LNCaP clone FGC (cell line): ENCODE data around the gene KLRF2.

Experiments
- DNase-seq: peaks from one replicate; pipeline ENCODE4 v3.0.0-alpha.2; 2011; ENCODE audit warnings: low read depth
- H3K4me3 ChIP-seq: 2 replicates; pipeline ENCODE4 v1.5.1; 2011; ENCODE audit warnings: mild to moderate bottlenecking, low read depth, low read length, control low read depth
- CTCF ChIP-seq: IDR thresholded peaks from 2 replicates; pipeline ENCODE4 v1.5.1; 2012; ENCODE audit warnings: mild to moderate bottlenecking; ENCODE audit not compliant: control insufficient read depth, insufficient read depth; ENCODE audit errors: extremely low read depth

Gene KLRF2

GRCh38 chr12:9931245-9931644, 50.0 kb downstream of the KLRF2 start:
- no peak for DNase-seq
- H3K4me3 ChIP-seq, result no peak overlapping the region
- TF ChIP-seq CTCF, result no peak

GRCh38 chr12:9932270-9932669, 51.0 kb downstream of the KLRF2 start, which contains the start of gene CLEC2A:
Gene CLEC2A, minus strand, starts transcription at chr12:9932370. Its CDS starts 41 bp downstream, at chr12:9932329.
- DNase-seq, result no peak
- TF ChIP-seq CTCF, result no peak
- no peak within 1 kb of the TSS for H3K4me3 ChIP-seq

- H3K4me3 ChIP-seq, result no peak overlapping the region
- TF ChIP-seq CTCF, result no peak
- no peak for DNase-seq
These were observed 52.7 kb downstream of the KLRF2 start for GRCh38 chr12:9933958-9934357.

GRCh38 chr12:9935026-9935425, 53.7 kb downstream of the KLRF2 start:
- no peak overlapping the region for H3K4me3 ChIP-seq
- DNase-seq, result no peak
- TF ChIP-seq CTCF, result no peak

- no peak for TF ChIP-seq CTCF
- no peak overlapping the region for H3K4me3 ChIP-seq
- no peak for DNase-seq
These were observed 55.3 kb downstream of the KLRF2 start for GRCh38 chr12:9936591-9936990.

- H3K4me3 ChIP-seq, result no peak overlapping the region
- TF ChIP-seq CTCF, result peak; percentile 36
- DNase-seq, result no peak
These were observed 59.1 kb downstream of the KLRF2 start for GRCh38 chr12:9940375-9940774.

GRCh38 chr12:9941838-9942237, 60.5 kb downstream of the KLRF2 start:
- DNase-seq, result no peak
- no peak for TF ChIP-seq CTCF
- no peak overlapping the region for H3K4me3 ChIP-seq
